H9 (cell line): ENCODE data around the gene COL27A1. TPM values are rescaled to one million over a fixed set of nuclear protein-coding genes. Genes with fewer than 3 reads are reported as not detected.

Experiments
- DNase-seq: peaks from one replicate; pipeline ENCODE4 v3.0.0-alpha.2; 2017
- H2AFZ ChIP-seq: one replicate; pipeline ENCODE4 v1.6.1; 2013; ENCODE audit warnings: mild to moderate bottlenecking, low read length, control low read depth, moderate library complexity
- H2AK5ac ChIP-seq: 2 replicates; pipeline ENCODE4 v1.6.1; 2013; ENCODE audit warnings: low read length, control low read depth, mixed read lengths; ENCODE audit not compliant: insufficient read length
- H2BK120ac ChIP-seq: one replicate; pipeline ENCODE4 v1.6.1; 2013; ENCODE audit warnings: low read depth, mild to moderate bottlenecking, low read length, control low read depth, inconsistent platforms; ENCODE audit not compliant: poor library complexity, severe bottlenecking
- H2BK12ac ChIP-seq: 2 replicates; pipeline ENCODE4 v1.6.1; 2013; ENCODE audit warnings: low read length, control low read depth, mixed read lengths, low read depth; ENCODE audit not compliant: insufficient read length
- H2BK15ac ChIP-seq: 2 replicates; pipeline ENCODE4 v1.6.1; 2013; ENCODE audit warnings: low read depth, low read length, control low read depth
- H2BK20ac ChIP-seq: one replicate; pipeline ENCODE4 v1.6.1; 2013; ENCODE audit warnings: low read depth, mild to moderate bottlenecking, low read length, control low read depth, inconsistent platforms; ENCODE audit not compliant: poor library complexity, severe bottlenecking
- H2BK5ac ChIP-seq: 2 replicates; pipeline ENCODE4 v1.6.1; 2013; ENCODE audit warnings: low read length, control low read depth, mixed read lengths; ENCODE audit not compliant: insufficient read length
- H3K14ac ChIP-seq: 2 replicates; pipeline ENCODE4 v1.6.1; 2013; ENCODE audit warnings: low read length, control low read depth; ENCODE audit not compliant: insufficient read depth
- H3K18ac ChIP-seq: 2 replicates; pipeline ENCODE4 v1.6.1; 2013; ENCODE audit warnings: low read depth, mild to moderate bottlenecking, mixed read lengths, low read length, control low read depth; ENCODE audit not compliant: insufficient read length
- H3K23ac ChIP-seq: 2 replicates; pipeline ENCODE4 v1.6.1; 2013; ENCODE audit warnings: low read length, control low read depth, mixed read lengths, low read depth; ENCODE audit not compliant: insufficient read length
- H3K23me2 ChIP-seq: 2 replicates; pipeline ENCODE4 v1.6.1; 2013; ENCODE audit warnings: low read depth, mild to moderate bottlenecking, mixed read lengths, low read length, control low read depth; ENCODE audit not compliant: insufficient read length, poor library complexity, severe bottlenecking
- H3K27ac ChIP-seq: 2 replicates; pipeline ENCODE4 v1.5.1; 2013; ENCODE audit warnings: low read length, control low read depth, mixed read lengths, low read depth; ENCODE audit not compliant: insufficient read length
- H3K27me3 ChIP-seq: 2 replicates; pipeline ENCODE4 v1.6.1; 2013; ENCODE audit warnings: low read length, control low read depth, inconsistent platforms; ENCODE audit not compliant: insufficient read depth
- H3K4ac ChIP-seq: 2 replicates; pipeline ENCODE4 v1.6.1; 2013; ENCODE audit warnings: low read depth, mild to moderate bottlenecking, control low read depth, inconsistent platforms, low read length, moderate library complexity
- H3K4me1 ChIP-seq: 2 replicates; pipeline ENCODE4 v1.6.1; 2013; ENCODE audit warnings: low read length, control low read depth, inconsistent platforms; ENCODE audit not compliant: insufficient read depth
- H3K4me2 ChIP-seq: 2 replicates; pipeline ENCODE4 v1.6.1; 2013; ENCODE audit warnings: low read length, control low read depth, mixed read lengths; ENCODE audit not compliant: insufficient read length, insufficient read depth
- H3K56ac ChIP-seq: 2 replicates; pipeline ENCODE4 v1.6.1; 2013; ENCODE audit warnings: low read depth, mild to moderate bottlenecking, mixed read lengths, low read length, control low read depth; ENCODE audit not compliant: insufficient read length
- H3K79me1 ChIP-seq: 2 replicates; pipeline ENCODE4 v1.6.1; 2013; ENCODE audit warnings: low read depth, mild to moderate bottlenecking, moderate library complexity, low read length, control low read depth, inconsistent platforms; ENCODE audit not compliant: insufficient read depth, poor library complexity, severe bottlenecking
- H3K79me2 ChIP-seq: 2 replicates; pipeline ENCODE4 v1.6.1; 2013; ENCODE audit warnings: low read length, control low read depth, inconsistent platforms; ENCODE audit not compliant: insufficient read depth
- H3K9ac ChIP-seq: 2 replicates; pipeline ENCODE4 v1.6.1; 2013; ENCODE audit warnings: low read length, control low read depth, mixed read lengths; ENCODE audit not compliant: insufficient read length; ENCODE audit errors: extremely low read depth
- H3K9me3 ChIP-seq: one replicate; pipeline ENCODE4 v1.6.1; 2013; ENCODE audit warnings: low read depth, low read length, inconsistent platforms; ENCODE audit not compliant: control insufficient read depth
- H3T11ph ChIP-seq: one replicate; pipeline ENCODE4 v1.6.1; 2013; ENCODE audit warnings: mild to moderate bottlenecking, low read length, control low read depth, inconsistent platforms
- H4K20me1 ChIP-seq: one replicate; pipeline ENCODE4 v1.6.1; 2013; ENCODE audit not compliant: control insufficient read depth, insufficient read length, insufficient read depth
- H4K5ac ChIP-seq: 2 replicates; pipeline ENCODE4 v1.6.1; 2013; ENCODE audit warnings: low read depth, mild to moderate bottlenecking, mixed read lengths, low read length, control low read depth; ENCODE audit not compliant: insufficient read length
- H4K8ac ChIP-seq: replicated peaks from 2 replicates; pipeline ENCODE4 v1.6.1; 2013; ENCODE audit warnings: low read length, control low read depth, mixed read lengths, low read depth; ENCODE audit not compliant: insufficient read length
- H4K91ac ChIP-seq: 2 replicates; pipeline ENCODE4 v1.6.1; 2013; ENCODE audit warnings: low read depth, mild to moderate bottlenecking, moderate library complexity, mixed read lengths, low read length, control low read depth; ENCODE audit not compliant: insufficient read length
- H3K27ac Mint-ChIP-seq, 3 experiments: 2 replicates in 2 of 3; 3 replicates in 1 of 3; pipeline ENCODE4 v1.8.0; 2020 to 2021; ENCODE audit warnings: mixed read lengths in 3 of 3, mild to moderate bottlenecking in 1 of 3, moderate library complexity in 1 of 3
- H3K27me3 Mint-ChIP-seq: 2 replicates; pipeline ENCODE4 v1.8.0; 2021; ENCODE audit warnings: low read depth, mild to moderate bottlenecking, moderate library complexity, mixed read lengths
- H3K36me3 Mint-ChIP-seq, 3 experiments: 2 replicates in 2 of 3; 3 replicates in 1 of 3; pipeline ENCODE4 v1.8.0; 2020 to 2021; ENCODE audit warnings: low read depth in 3 of 3, mixed read lengths in 3 of 3; ENCODE audit not compliant: insufficient read depth in 1 of 3
- H3K4me1 Mint-ChIP-seq, 2 experiments: 2 replicates each; pipeline ENCODE4 v1.8.0; 2020; ENCODE audit warnings: mixed read lengths in 2 of 2
- H3K4me3 Mint-ChIP-seq, 2 experiments: 2 replicates in 1 of 2; 3 replicates in 1 of 2; pipeline ENCODE4 v1.8.0; 2020 to 2021; ENCODE audit warnings: mild to moderate bottlenecking in 2 of 2, mixed read lengths in 2 of 2, moderate library complexity in 1 of 2
- H3K9me3 Mint-ChIP-seq, 2 experiments: 2 replicates in 1 of 2; 3 replicates in 1 of 2; pipeline ENCODE4 v1.8.0; 2020; ENCODE audit warnings: mild to moderate bottlenecking in 2 of 2, mixed read lengths in 2 of 2, moderate library complexity in 1 of 2
- CTCF ChIP-seq: fragments of 200-600 bp; sonication (generic); conservative IDR thresholded peaks from 3 replicates; pipeline ENCODE4 v1.8.0; 2021; ENCODE audit warnings: antibody characterized with exemption, mild to moderate bottlenecking
- WGBS: extraction: QIAGEN DNeasy Blood & Tissue Kit; methylation state at CpG from one replicate; pipeline ENCODE4 v1.1.7; 2013; ENCODE audit warnings: missing lambda C conversion rate, low lambda C conversion rate, mixed read lengths; ENCODE audit not compliant: insufficient read length; ENCODE audit errors: extremely low coverage; 5-methylcytosine and 5-hydroxymethylcytosine counted together
- total RNA-seq: library from RNA; stranded (reverse); gene quantifications from 2 replicates; pipeline ENCODE4 v1.2.1, GENCODE V29; 2021

Gene COL27A1
- total RNA-seq, 1 experiment from 2014 or later, result 17.9 TPM

GRCh38 chr9:114196117-114196516, 40.8 kb downstream of the COL27A1 start:
- H3K27ac ChIP-seq, result no peak overlapping the region
- no peak overlapping the region for H3K4ac ChIP-seq
- no peaks in the 10 kb centered on the region for H3K79me1 ChIP-seq
- no peak overlapping the region for H3K18ac ChIP-seq
- TF ChIP-seq CTCF, result no peak
- H3K4me1 ChIP-seq, result no peaks in the 10 kb centered on the region
- no peaks in the 10 kb centered on the region; the same call in 1 of the 2 replicates for H3K79me2 ChIP-seq
- Mint-ChIP-seq H3K9me3 (peaks cover 0 to 4% of the 10 kb centered on the region in 2 experiments; a peak in 2 of 5 replicates), H3K36me3 (peaks cover 4 to 8% (median 6%) of the 10 kb centered on the region in 3 experiments; a peak in 6 of 7 replicates), H3K4me1 (peaks cover 7 to 8% of the 10 kb centered on the region in 2 experiments), H3K4me3 (no peak overlapping the region), H3K27ac (no peak overlapping the region), H3K27me3 (no peaks in the 10 kb centered on the region)
- no peak overlapping the region for H3K4me2 ChIP-seq
- no peak overlapping the region for H3K23ac ChIP-seq
- H2BK12ac ChIP-seq, result no peak overlapping the region
- no peak overlapping the region for H2BK20ac ChIP-seq
- no peak overlapping the region for H2AFZ ChIP-seq
- no peak overlapping the region for H4K5ac ChIP-seq
- H2BK120ac ChIP-seq, result no peak overlapping the region
- H3T11ph ChIP-seq, result no peak overlapping the region
- no peak overlapping the region for H3K9ac ChIP-seq
- WGBS, result no CpG with 5 or more reads among the region's 8 CpGs
- H2BK15ac ChIP-seq, result no peak overlapping the region
- no peak overlapping the region for H4K91ac ChIP-seq
- no peaks in the 10 kb centered on the region for H3K23me2 ChIP-seq
- H3K56ac ChIP-seq, result no peak overlapping the region
- H3K14ac ChIP-seq, result no peak overlapping the region
- DNase-seq, result no peak
- H2AK5ac ChIP-seq, result no peak overlapping the region
- no peaks in the 10 kb centered on the region for H3K27me3 ChIP-seq
- H2BK5ac ChIP-seq, result no peak overlapping the region
- H4K8ac ChIP-seq, result no peak overlapping the region
- H4K20me1 ChIP-seq, result peaks cover 2% of the 10 kb centered on the region
- no peaks in the 10 kb centered on the region for H3K9me3 ChIP-seq
